Brain microvascular endothelial cell (primary cell): ENCODE data around the gene FXR1.
A peak's percentile ranks its signal among the peaks of the same experiment; 100 is the strongest.

Experiments used
- DNase-seq: peaks from one replicate; pipeline ENCODE4 v3.0.0-alpha.2; 2020
- H3K27ac ChIP-seq: fragments of 250-450 bp; sonication (Bioruptor Pico); 2 replicates; pipeline ENCODE4 v1.5.1; 2020; ENCODE audit warnings: mild to moderate bottlenecking, moderate library complexity
- H3K27me3 ChIP-seq: fragments of 250-450 bp; sonication (Bioruptor Pico); replicated peaks from 2 replicates; pipeline ENCODE4 v1.5.1; 2020; ENCODE audit warnings: mild to moderate bottlenecking
- H3K36me3 ChIP-seq: fragments of 250-450 bp; sonication (Bioruptor Pico); replicated peaks from 2 replicates; pipeline ENCODE4 v1.5.1; 2020; ENCODE audit warnings: mild to moderate bottlenecking
- H3K4me3 ChIP-seq: 2 replicates; pipeline ENCODE4 v1.5.1; 2011; ENCODE audit warnings: low read depth, mild to moderate bottlenecking, control low read depth, low read length, moderate library complexity
- in situ Hi-C: cut with HindIII; loops from 2 replicates; pipeline ENCODE4 v1.10.0; 2017; ENCODE audit warnings: low sequenced_read_pairs, low pct_ligation_motif_present
- TF ChIP-seq, protein P1 (sequence below): IDR thresholded peaks from 2 replicates; pipeline ENCODE4 v1.5.1; 2011; ENCODE audit warnings: low read depth, mild to moderate bottlenecking, moderate library complexity, low read length, control low read depth, inconsistent platforms; ENCODE audit errors: missing control alignments

FXR1 gene

DNA sequence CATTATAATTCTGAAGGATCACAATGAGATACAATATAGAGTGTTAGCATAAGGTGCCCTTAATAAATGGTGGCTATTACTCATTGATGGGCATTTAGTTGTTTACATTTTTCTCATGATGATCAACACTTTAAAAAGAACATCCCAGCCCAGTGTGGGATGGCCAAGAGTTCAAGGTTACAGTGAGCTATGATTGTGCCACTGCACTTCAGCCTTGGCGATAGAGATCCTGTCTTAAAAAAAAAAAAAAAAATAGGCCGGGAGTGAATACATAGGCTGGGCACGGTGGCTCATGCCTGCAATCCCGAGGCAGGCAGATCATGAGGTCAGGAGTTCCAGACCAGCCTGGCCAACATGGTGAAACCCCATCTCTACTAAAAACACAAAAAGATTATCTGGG lies 1.6 kb upstream of the FXR1 start:
- Histone ChIP-seq H3K4me3 (no peak overlapping the region), H3K27ac (no peak overlapping the region), H3K36me3 (no peaks in the 10 kb centered on the region), H3K27me3 (no peaks in the 10 kb centered on the region)
- TF ChIP-seq, protein P1, sequence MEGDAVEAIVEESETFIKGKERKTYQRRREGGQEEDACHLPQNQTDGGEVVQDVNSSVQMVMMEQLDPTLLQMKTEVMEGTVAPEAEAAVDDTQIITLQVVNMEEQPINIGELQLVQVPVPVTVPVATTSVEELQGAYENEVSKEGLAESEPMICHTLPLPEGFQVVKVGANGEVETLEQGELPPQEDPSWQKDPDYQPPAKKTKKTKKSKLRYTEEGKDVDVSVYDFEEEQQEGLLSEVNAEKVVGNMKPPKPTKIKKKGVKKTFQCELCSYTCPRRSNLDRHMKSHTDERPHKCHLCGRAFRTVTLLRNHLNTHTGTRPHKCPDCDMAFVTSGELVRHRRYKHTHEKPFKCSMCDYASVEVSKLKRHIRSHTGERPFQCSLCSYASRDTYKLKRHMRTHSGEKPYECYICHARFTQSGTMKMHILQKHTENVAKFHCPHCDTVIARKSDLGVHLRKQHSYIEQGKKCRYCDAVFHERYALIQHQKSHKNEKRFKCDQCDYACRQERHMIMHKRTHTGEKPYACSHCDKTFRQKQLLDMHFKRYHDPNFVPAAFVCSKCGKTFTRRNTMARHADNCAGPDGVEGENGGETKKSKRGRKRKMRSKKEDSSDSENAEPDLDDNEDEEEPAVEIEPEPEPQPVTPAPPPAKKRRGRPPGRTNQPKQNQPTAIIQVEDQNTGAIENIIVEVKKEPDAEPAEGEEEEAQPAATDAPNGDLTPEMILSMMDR = no peak
- no peak for DNase-seq
- in situ Hi-C loops = no loop called here

DNA sequence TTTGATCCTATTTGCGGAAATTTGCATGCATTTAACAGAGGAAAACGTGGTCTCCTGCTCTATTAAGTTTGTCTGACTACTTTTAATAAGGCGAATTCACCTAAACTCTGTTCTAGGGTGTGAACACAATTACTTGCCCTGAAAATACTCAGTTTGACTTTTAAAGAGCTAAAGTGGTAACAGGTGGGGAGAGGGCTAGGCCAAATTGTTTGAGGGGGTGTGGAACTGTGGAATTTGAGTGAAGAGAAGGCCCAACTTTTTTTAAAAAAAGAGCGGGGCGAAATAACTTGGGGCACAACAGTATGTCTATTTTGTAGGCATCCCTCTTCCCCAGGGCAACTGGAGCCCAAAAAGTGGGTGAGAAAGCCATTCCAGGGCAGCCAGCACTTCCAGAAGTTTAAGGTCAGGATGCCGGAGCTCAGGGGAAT lies 580 bp upstream of the FXR1 start:
- H3K4me3 ChIP-seq = peak overlapping the region; percentile 98
- TF ChIP-seq, protein P1 = no peak
- no peaks in the 10 kb centered on the region for H3K27me3 ChIP-seq
- peaks cover 2% of the 10 kb centered on the region for H3K36me3 ChIP-seq
- in situ Hi-C loops = no loop called here
- DNase-seq = no peak
- peak overlapping the region; percentile 94 for H3K27ac ChIP-seq

DNA sequence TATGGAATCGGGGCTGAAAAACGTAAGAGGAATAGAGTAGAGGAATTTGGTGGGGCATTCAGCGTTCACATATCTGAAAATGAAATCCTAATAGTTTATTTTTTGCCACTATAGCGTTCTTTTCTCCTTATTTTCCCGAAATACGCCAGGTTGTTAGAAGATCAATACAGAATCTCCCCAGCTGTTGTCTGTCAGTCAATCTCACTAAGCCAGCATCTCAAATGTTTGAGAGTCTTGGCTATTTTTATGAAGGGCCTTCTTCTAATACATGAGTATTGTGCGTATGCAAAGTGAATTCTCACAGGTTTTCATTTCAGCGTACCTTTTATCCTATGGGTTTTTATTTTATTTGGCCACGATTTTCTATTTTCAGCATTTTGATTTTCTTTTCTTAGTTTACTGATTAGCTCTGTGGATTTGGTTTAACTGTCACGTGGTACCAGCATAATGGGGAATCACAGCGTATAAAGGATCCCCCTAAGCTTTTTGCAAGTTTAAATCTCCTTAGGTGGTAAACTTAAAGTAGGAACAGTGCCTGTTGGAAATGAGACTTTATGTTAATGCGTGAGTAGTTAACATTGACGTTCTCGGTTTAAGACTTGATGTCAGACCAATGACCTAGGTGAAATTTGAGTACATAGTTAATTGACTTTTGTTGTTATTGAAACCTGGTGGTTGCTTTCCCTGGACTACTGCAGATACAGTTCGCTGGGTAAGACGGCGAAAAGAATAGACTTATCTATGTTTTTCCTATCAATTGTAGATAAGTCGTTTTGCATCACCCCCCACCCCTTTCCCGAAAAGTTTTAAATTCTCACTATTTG lies 1.3 kb downstream of the FXR1 start:
- Histone ChIP-seq H3K27me3 (no peaks in the 10 kb centered on the region), H3K4me3 (peak overlapping the region; percentile 98), H3K27ac (peak overlapping the region; percentile 94), H3K36me3 (peaks cover 3% of the 10 kb centered on the region)
- TF ChIP-seq, protein P1 = no peak
- in situ Hi-C loops = no loop called here
- no peak for DNase-seq

DNA sequence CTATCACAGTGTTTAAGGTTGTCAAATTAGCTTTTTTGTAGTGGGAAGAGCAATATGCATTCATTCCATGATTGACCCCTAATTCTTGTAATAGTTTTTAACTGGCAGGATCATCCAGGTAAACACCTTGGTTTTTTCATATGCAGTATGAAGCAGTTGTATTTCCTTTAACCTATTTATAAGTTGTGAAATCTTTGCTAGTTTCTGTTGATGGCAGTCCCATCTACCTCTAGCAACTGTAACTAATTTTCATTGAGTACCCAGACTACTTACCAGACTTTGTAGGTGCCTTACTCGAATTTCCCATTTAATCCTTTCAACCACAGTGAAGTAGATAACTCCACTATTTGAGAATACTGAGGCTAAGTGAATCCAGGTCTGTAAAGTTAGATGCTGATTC lies 6.1 kb downstream of the FXR1 start:
- Histone ChIP-seq H3K4me3 (no peak overlapping the region), H3K27ac (no peak overlapping the region), H3K27me3 (no peaks in the 10 kb centered on the region), H3K36me3 (peaks cover 3% of the 10 kb centered on the region)
- in situ Hi-C loops = no loop called here
- TF ChIP-seq, protein P1 = no peak
- DNase-seq = no peak

DNA sequence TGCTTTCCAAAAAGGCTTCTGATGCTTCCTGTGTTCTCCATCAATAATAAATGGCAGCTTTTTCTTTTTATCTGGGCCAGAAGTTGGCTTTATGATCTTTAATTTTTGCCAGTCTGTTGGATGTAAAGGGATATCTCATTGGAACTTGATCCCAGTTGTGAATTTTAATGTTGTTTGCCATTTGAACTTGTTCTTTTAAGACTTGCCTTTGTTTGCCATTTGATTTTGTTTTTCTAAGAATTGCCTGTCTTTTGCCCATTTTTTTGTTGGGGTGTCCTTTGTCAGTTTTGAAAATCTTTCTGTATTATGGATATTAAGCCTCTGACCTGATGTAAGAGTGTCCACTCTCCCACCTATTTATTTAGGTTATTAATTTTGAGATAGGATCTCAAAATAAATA lies 9.8 kb downstream of the FXR1 start:
- H3K4me3 ChIP-seq = no peak overlapping the region
- TF ChIP-seq, protein P1 = no peak
- no peak overlapping the region for H3K27ac ChIP-seq
- no peaks in the 10 kb centered on the region for H3K27me3 ChIP-seq
- no peak for DNase-seq
- in situ Hi-C loops = no loop called here
- no peaks in the 10 kb centered on the region for H3K36me3 ChIP-seq

DNA sequence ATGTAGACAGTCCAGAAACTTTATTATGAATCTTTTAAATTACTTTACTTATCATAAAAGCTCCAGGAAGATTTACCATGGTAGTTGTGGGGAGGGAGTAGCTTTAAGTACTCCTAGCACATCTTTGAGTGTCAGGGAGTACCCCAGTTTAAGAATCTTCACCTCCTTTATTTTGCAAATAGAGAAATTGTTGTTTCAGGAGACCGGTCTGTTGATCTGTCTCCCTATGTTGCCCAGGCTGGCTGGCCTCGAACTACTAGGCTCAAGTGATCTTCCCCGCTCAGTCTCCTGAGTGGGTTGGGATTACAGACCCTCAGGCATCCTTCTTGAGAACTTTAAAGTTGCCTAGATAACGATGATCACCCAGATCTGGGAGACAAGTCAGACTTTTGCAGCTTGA lies 11.1 kb downstream of the FXR1 start:
- TF ChIP-seq, protein P1 = no peak
- Histone ChIP-seq H3K27me3 (no peaks in the 10 kb centered on the region), H3K4me3 (no peak overlapping the region), H3K36me3 (no peaks in the 10 kb centered on the region), H3K27ac (no peak overlapping the region)
- no peak for DNase-seq
- in situ Hi-C loops = no loop called here
